GM10248 (cell line): Measurements from ENCODE around the gene RILP.
"Not testable (repeated sequence)": the region's sequence is repeated elsewhere in the genome, so short reads cannot be mapped to it uniquely, and the experiment has no call there.

Source experiments
- CTCF ChIA-PET: fragments of 300-600 bp; sonication (Branson Sonifier 250); formaldehyde crosslinking; extraction: SDS; loops from one replicate; lab custom pipeline; 2021; ENCODE audit warnings: antibody characterized with exemption; lab: Yijun Ruan, JAX
- POLR2A ChIA-PET: fragments of 350-650 bp; sonication (Branson Sonifier 250); formaldehyde crosslinking; extraction: SDS; loops from one replicate; lab custom pipeline; 2020; ENCODE audit warnings: antibody characterized with exemption; lab: Yijun Ruan, JAX
- DNase-seq: peaks from one replicate; pipeline ENCODE4 v3.0.0; 2012; ENCODE audit errors: extremely low spot score
- CTCF ChIP-seq: IDR thresholded peaks from 2 replicates; pipeline ENCODE4 v1.5.1; 2012; ENCODE audit warnings: mild to moderate bottlenecking, low read depth; ENCODE audit errors: extremely low read depth, missing control alignments, control extremely low read depth

The RILP gene

GRCh38 chr17:1661045-1661444 is 11.4 kb upstream of the RILP start:
- TF ChIP-seq CTCF, result no peak

DNA sequence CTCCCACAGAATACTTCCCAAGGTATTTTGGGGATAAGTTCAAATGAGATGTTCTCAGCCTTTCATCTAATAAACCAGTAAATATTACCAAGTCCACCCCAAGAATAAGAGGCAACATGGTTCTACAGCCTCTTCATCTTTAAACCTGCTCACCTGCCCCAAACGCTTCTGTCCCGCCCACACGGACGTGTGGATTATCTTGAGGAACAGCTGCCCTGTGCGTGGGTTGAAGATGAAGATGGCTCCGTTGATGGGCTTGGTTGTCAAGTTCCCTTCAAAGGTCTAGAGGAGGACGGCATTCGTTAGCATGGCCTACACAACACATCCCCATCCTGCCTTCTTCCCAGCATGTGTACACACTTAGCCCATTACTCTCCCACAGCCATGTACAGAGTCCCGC is 8.4 kb upstream of the RILP start:
- no peak for TF ChIP-seq CTCF
- CTCF ChIA-PET, result interaction anchor here (3.4 to 5.1 kb wide), 2 partner anchors 9 to 11 kb away, joined by 37 to 38 read pairs; partner anchors contain the start of gene RILP
- POLR2A ChIA-PET, result interaction anchor here (2.7 kb wide), 1 partner anchor 9 kb away, joined by 9 read pairs; the partner anchor contains the start of gene RILP
- no peak for DNase-seq

More at GRCh38 chr17:1661045-1661444, 11.4 kb upstream of the RILP start:
- POLR2A ChIA-PET, result interaction anchor here (1.2 to 2.7 kb wide), 2 partner anchors 8 to 12 kb away, joined by 4 to 9 read pairs; partner anchors contain the start of gene RILP
- DNase-seq, result no peak
- CTCF ChIA-PET, result interaction anchor here (1.2 to 5.1 kb wide), 4 partner anchors 8 to 20 kb away, joined by 5 to 38 read pairs (median 23); partner anchors contain the start of gene RILP

DNA sequence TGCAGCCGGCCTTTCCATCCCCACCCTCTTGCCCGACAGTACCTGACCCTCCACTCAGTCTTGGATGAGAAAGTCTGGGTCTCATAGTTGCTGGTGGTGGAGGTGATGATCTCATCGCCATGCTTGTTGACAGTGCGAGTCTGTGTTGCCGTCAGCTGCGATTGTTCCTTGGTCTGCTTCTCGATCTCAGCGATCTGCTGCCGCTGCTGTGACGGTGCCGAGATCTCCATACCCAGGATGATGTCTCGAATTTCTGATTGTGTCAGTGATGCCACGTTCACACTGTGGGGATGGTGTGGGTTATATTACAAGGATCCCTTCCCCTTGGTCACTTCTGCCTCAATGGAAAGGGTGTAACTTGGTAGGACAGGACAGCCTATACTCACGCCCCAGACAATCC is 4.1 kb upstream of the RILP start:
- DNase-seq, result no peak
- TF ChIP-seq CTCF, result no peak
- ChIA-PET POLR2A (interaction anchor here (0.6 kb wide), 1 partner anchor 14 kb away, joined by 3 read pairs; no protein-coding TSS in a partner anchor), CTCF (no interaction called here)

DNA sequence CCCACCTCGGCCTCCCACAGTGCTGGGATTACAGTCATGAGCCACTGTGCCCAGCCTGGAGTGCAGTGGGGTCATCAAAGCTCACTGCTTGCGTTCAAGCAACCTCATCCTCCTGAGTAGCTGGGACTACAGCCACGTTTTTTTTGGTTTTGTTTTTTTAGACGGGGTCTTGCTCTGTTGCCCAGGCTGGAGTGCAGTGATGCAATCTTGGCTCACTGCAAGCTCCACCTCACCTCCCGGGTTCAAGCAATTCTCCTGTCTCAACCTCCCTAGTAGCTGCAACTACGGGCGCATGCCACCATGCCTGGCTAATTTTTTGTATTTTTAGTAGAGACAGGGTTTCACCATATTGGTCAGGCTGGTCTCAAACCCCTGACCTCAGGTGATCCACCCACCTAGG is 3.1 kb upstream of the RILP start:
- ChIA-PET CTCF (interaction anchor here (1.7 to 5.6 kb wide), 2 partner anchors 8 to 18 kb away, joined by 9 to 45 read pairs; no protein-coding TSS in a partner anchor), POLR2A (interaction anchor here (1.0 kb wide), 1 partner anchor 24 kb away, joined by 3 read pairs; no protein-coding TSS in a partner anchor)
- DNase-seq, result not testable (repeated sequence)

DNA sequence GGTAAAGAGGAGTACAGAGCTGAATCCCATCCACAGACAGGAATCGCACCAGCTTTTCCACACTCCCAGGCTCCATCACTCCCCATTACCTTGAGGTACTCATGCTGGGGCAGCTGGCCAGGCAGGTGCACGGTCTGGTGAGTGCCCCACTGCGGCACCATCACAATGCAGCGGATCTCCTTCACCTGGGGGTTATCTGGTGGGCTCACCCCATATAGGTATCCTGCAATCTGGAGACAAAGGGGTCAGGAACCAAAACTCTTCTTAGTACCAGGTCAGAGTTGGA is 1.8 kb upstream of the RILP start:
- no peak for TF ChIP-seq CTCF
- ChIA-PET POLR2A (interaction anchor here (0.9 kb wide), 1 partner anchor 14 kb away, joined by 6 read pairs; no protein-coding TSS in a partner anchor), CTCF (interaction anchor here (0.9 to 5.6 kb wide), 4 partner anchors 9 to 29 kb away, joined by 3 to 45 read pairs (median 6); no protein-coding TSS in a partner anchor)
- no peak for DNase-seq

- CTCF ChIA-PET, result interaction anchor here (1.2 to 5.6 kb wide), 4 partner anchors 9 to 29 kb away, joined by 3 to 45 read pairs (median 24); no protein-coding TSS in a partner anchor
- POLR2A ChIA-PET, result no interaction called here
- DNase-seq, result no peak
- no peak for TF ChIP-seq CTCF
Measured at GRCh38 chr17:1650731-1651558, 1.3 kb upstream of the RILP start.
